NCI-H2081 (cell line): ENCODE data around the gene COL26A1.
"Not testable (repeated sequence)": the region's sequence is repeated elsewhere in the genome, so short reads cannot be mapped to it uniquely, and the experiment has no call there.

Source experiments
- DNase-seq, 2 experiments: peaks; one replicate each; lab custom pipeline; 2025; lab: John Stamatoyannopoulos, UW

Gene COL26A1

DNA sequence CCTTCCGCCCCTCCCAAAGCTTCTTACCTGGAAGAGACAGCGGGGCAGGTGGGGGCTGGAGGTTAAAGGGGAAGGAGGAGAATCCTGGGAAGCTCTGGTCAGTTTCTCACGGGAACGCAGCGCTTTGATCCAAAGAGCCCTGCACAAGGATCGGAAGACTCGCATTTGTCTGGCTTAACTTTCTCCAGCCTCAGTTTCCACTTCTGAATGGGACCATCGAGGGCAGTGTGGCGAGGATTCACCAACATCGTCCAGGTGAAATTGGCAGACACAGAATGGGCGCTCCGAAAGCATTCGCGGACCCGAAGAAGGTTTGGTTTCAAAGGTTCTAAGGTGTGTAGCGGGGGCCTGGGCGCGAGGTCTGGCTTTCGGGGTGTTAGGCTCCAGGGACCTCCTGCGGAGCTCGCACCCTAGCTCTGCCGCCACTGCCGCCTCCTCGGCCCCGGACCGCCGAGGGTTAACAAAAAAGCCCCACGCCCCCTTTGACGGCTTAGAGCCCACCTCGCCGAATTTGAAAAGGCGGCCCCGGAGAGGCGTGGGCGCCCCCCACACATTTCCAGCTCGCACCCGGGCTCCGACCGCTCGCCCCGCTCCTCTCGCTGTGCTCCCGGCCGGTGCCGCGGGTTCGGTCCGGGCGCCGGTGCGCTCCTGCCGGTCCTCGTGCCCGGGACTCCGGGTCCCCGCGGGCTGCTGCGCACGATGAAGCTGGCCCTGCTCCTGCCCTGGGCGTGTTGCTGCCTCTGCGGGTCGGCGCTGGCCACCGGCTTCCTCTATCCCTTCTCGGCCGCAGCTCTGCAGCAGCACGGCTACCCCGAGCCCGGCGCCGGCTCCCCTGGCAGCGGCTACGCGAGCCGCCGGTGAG, at the start of gene COL26A1:
Gene COL26A1 (plus strand): TSS at position 542 of the 862 bp plus-strand sequence. CDS start 158 bp downstream, at position 700.
- DNase-seq: peak in 1 of 2 experiments; percentile 5

DNA sequence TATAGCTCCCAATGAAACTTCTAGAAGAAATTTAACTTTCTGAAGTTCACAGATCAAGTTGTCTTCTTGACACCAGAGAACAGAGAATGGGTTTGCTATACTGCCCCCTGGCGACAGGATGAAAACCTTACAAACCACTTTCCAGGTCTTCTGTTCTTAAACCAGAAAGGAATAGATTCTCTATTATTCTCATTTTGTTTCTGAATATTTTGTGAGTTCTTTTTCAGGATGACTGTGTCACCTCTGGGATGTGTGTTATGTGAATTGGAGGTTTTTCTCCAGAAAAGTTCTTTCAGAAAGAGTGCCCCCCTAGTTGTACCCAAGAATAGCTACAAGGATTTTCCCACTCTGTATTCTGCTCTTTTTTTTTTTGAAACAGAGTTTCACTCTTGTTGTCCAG, 47.3 kb upstream of the COL26A1 start:
- DNase-seq: peak; percentile 6 to 18

DNA sequence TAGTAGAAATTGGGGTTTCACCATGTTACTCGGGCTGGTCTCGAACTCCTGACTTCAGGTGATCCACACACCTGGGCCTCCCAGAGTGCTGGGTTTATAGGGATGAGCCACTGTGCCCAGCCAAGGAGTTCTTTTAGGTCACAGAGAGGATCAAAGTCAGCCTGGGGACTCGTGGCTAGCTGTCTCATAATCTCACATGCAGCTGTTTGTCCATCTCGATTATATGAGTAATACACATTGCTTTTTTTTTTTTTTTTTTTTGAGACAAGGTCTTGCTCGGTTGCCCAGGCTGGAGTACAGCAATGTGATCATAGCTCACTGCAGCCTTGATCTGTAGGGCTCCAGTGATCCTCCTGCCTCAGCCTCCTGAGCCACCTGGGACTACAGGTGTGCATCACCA, 43.3 kb upstream of the COL26A1 start:
- DNase-seq: no peak

DNA sequence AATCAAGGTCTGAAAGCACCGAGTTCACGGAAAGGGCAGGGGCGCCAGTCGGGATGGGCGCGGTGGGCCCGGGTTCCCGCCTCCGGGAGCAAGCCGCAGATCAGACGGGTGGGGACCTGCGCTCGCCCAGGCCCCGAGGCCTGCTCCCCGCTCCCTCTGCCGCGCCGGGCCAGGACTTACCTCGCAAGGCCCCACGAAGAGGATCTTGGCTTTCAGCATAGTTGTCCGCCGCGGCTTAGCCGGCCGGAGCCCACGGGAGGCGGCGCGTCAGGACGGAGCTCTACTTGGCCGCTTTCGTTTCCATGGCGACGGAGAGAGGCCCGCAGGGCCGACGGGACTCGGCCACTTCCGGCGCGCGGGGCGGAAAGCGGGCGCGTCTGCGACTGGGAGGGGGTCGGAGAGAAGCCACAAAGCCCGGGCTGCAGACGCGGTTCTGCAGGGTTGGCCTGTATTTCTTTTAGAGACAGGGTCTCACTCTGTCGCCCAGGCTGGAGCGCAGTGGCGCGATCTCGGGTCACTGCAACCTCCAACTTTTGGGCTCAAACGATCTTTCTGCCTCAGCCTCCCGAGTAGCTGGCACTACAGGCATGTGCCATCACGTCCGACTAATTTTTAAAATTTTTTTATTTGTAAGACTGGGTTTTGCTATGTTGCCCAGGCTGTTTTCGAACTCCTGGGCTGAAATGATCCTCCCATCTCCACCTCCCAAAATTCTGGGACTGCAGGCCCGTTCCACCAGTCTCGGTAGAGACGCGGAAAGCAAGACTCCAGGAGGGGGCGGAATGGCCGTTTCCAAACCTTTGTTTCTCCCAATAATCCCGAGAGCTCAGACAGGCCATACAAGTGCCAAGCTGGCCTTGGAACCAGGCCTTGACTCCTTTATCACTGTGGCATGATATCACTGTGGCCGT, 40.9 kb upstream of the COL26A1 start, which contains the start of gene IFT22:
Gene IFT22 (minus strand): TSS at position 322 of the 911 bp plus-strand sequence. CDS start 103 bp downstream, at position 219.
- peak; percentile 94 to 95 for DNase-seq

DNA sequence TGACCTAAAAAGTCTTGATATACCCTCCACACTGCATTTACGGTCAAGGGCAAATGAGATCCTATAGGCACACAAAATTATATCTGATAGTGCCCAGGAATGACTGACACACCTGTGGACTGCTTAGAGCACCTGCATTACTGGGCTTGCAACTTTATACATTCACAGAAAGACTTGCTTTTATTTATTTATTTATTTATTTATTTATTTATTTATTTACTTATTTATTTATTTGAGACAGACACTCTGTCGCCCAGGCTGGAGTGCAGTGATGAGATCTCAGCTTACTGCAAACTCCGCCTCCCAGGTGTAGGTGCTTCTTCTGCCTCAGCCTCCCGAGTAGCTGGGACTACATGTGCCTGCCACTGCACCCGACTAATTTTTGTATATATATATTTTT, 34.5 kb upstream of the COL26A1 start:
- no peak for DNase-seq

DNA sequence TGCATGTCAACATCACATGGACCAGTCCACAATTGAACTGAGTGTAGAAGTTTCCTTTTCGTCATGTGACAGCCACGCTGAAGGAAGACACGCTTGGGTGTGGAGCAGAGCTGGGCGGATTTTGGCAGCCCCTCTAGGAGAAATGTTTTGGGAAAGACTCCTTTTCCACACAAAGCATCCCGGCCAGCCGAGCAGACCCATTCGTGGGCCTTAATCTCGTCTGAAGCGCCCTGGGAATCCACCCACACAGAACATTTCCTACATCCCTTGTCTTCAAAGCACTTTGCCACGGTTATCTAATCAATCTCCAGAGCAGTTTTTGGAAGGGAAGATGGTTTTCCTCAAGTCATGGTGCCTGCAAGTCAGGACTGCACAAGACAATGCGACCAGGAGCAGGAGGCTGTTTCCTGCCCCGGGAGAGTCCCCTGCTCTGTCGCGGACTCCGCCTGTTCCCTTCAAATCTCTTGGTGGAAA, 32.6 kb upstream of the COL26A1 start:
- DNase-seq: no peak

DNA sequence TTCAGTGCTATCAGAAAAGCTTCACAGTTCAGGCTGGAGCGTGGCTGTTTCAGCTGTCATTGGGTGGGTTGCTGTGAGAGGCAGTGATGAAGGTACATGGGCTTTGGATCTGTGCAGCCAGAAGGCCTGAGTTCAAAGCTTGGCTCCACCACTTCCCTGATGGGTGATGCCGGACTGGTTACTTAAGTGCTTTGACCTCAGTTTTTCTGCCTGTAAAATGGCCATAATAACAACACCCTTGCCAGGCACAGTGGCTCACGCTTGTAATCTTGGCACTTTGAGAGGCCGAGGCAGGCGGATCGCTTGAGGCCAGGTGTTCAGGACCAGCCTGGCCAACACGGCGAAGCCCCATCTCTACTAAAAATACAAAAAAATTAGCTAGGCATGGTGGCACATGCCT, 30.6 kb upstream of the COL26A1 start:
- no peak for DNase-seq

DNA sequence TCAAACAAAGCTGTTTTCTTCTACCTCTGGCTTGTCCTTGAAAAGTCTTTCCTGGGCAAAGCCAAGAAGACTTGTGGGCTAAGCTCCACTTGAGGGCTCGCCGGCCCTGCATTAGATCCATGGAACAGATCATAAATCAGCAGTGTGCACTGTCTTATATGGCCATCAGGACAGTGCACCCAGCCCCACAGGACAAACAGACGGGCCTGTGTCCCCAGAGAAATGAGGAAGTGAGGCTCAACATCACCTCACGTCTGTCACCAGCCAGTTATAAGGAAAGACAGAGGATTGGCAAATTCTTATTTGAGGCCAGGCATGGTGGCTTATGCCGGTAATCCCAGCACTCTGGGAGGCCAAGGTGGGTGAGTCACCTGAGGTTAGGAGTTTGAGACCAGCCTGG, 28.8 kb upstream of the COL26A1 start:
- no peak for DNase-seq

DNA sequence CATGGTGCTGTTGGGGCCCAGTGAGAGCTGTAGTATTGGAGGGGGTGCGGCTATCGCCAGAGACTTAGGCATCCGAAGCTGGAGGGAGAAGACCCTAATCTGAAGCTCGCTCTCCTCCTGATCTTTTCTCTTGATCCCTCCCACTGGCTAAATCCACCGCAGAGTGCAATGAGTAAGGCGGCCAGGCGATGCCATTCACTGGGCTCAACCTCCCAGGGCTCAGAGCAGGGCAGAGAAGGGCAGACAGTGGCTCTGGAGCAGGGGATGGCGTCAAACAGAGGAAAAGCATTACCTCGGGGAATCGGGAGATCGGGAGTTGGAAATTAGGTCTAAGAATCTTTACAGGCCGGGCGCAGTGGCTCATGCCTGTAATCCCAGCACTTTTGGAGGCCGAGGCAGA, 22.3 kb upstream of the COL26A1 start:
- DNase-seq: no peak

DNA sequence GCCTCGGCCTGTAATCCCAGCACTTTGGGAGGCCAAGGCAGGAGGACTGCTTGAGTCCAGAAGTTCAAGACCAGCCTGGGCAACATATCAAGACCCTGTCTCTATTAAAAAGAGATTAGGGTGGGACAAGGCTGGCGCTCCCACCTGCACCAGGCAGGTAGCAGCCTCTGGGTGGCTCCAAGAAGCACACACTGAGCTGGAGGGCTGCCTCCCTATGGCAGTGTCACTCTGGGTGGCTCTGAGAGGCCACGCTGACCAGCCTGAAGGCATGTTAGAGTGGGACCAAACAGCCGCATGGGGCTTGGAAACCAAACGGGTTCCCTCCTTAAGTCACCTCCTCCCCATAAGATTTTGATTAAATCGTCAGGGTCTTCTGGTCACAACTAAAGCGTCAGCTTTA, 19.8 kb upstream of the COL26A1 start:
- no peak for DNase-seq

DNA sequence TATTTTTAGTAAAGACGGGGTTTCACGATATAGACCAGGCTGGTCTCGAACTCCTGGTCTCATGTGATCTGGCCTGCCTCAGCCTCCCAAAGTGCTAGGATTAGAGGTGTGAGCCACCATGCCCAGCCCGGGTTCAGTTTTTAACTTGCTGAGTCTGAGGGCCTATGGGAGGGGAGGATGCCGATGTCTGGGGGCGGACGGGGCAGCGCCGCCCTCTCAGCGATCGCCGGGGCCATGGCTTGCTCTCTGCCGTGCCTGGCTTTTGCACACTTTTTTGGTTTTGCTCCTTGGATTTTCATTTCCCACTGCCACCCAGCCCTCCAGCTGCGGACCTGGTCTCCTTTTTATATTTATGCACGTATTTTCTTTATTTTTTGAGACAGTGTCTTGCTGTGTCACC, 15.2 kb upstream of the COL26A1 start:
- no peak for DNase-seq

DNA sequence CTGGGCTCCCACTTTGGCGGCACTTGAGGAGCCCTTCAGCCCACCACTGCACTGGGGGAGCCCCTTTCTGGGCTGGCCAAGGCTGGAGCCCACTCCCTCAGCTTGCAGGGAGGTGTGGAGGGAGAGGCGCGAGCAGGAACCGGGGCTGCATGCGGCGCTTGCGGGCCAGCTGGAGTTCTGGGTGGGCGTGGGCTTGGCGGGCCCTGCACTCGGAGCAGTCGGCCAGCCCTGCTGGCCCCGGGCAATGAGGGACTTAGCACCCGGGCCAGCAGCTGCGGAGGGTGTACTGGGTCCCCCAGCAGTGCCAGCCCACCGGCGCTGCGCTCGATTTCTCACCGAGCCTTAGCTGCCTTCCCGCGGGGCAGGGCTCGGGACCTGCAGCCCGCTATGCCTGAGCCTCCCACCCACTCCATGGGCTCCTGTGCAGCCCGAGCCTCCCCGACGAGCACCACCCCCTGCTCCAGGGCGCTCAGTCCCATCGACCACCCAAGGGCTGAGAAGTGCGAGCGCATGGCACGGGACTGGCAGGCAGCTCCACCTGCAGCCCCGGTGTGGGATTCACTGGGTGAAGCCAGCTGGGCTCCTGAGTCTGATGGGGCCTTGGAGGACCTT, 14.1 kb upstream of the COL26A1 start:
- DNase-seq: not testable (repeated sequence)

DNA sequence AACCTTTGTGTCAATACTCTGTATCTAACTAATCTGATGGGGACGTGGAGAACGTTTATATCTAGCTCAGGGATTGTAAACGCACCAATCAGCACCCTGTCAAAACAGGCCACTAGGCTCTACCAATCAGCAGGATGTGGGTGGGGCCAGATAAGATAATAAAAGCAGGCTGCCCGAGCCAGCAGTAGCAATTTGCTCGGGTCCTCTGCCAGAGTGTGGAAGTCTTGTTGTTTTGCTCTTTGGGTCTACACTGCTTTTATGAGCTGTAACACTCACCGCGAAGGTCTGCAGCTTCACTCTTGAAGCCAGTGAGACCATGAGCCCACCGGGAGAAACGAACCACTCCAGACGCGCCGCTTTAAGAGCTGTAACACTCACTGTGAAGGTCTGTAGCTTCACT, 13.4 kb upstream of the COL26A1 start:
- not testable (repeated sequence) for DNase-seq

DNA sequence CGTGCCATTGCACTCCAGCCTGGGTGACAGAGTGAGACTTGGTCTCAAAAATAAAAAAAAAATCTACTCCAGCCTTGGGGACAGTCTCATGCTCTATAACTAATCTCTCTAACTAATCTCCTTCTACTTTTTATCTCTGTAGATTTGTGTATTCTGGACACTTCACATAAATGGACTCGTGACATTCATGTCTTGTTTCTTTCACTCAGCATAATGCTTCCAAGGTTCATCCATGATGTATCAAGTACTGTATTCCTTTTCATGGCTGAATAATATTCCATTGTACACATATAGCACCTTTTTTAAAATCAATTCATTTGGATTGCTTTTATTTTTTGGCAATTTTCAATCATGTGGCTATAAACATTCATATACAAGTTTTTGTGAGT, 9.8 kb upstream of the COL26A1 start:
- DNase-seq: no peak

DNA sequence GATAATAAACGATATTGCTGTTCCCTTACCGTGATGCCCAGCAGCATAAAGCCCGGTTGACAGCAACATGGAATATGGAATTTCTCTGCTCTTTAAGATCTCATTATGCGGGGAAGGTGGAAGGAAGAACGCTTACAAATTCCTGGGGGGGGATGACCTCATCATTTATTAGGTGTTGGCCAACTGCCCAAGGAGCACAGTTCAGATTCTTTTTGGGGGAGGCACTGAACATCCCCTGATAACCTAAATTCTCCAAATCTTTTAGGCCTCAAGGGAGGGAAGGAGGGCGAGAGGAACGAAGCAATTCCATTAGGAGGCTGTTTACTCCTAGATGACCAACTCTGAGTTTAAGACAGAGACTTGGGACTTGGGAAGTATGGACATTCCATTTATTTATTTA, 5.2 kb upstream of the COL26A1 start:
- DNase-seq: no peak

DNA sequence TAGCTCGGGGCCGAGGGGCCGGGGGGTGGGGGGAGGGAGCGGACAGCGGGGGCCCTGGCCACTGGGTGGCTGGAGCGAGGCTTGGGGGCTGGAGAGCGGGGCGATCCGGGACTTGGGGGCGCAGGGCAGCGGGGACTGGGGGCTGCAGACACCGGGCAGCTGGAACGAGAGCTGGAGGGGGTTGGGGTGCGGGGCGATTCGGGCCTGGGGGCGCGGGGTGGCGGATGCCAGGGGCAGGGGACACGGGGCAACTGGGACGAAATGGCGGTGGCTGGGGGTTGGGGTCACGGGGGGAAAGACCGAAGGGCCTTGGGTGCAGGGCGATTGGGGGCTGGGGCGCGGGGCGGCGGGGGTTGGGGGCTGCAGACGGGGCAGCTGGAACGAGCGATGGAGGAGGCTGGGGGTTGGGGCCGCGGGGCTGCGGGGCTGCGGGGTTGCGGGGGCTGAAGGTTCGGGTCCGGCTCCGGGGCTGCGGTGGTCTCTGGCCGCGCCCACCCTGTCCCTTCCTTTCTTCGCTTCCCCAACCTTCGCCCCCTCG, 590 bp downstream of the COL26A1 start:
- DNase-seq: no peak

DNA sequence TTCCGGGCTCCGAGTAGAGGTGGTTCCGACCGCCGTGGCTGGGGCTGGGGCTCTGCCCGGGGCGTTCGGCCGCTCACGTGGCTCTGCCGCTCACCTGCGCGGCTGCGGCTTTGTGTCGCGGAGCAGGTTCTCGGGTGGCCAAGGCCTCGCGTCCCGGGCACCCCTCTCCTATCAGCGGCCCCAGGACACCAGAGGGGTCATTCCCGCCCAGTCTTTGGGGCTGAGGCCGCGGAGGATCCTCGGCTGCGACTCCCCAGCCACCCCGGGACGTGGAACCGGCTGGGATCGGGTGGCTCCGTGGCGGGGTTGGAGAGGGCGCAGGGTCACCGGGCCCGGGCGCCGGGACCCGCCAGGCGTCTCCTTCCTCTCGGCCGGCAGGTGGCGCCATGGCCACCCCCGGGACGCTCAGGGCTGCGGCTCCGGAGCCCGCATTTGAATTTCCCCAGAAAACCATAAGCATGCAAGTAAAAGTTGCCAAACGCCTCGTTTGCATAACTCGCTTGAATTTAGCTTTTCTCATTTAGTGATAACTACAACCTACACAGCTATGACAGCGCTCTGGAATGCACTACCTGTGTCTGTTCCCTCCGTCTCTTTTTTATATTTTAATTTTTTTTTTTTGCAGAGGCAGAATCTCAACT, 1.2 kb downstream of the COL26A1 start:
- peak; percentile 25 to 30 for DNase-seq

DNA sequence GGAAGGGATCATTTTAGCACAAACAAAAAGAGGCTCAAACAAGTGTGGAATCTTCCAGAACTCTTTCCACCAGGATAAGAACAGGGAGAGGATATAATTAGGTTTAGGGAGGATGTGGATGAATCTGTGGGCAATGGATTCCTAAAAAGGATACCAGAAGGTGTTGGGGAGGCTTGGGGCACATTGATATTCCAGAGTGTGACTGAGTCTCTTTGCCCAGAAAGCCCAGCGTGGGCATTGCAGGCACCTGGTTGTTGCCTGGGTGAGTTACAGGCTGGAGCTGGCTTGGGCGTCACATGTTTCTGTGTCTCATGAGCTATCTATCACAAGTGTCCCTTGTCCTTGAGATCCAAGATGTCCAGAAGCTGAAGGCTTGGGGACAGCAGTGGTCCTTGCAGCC, 3.3 kb downstream of the COL26A1 start:
- no peak for DNase-seq

DNA sequence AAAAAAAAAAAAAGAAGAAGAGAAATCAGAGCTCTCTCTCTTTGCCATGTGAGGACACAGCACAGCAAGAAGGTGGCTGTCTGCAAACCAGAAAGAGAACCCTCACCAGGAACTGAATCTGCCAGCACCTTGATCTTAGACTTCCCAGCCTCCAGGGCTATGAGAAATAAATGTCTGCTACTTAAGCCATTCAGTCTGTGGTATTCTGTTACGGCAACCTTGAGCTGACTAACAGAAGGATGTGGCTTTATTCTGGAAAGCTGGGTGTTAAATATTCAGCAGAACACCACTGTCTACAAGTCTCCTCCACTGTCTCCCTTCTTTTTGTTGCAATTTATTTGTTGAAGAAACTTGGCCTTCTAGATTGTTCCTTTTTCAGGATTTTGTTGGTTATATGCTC, 5.0 kb downstream of the COL26A1 start:
- no peak for DNase-seq

DNA sequence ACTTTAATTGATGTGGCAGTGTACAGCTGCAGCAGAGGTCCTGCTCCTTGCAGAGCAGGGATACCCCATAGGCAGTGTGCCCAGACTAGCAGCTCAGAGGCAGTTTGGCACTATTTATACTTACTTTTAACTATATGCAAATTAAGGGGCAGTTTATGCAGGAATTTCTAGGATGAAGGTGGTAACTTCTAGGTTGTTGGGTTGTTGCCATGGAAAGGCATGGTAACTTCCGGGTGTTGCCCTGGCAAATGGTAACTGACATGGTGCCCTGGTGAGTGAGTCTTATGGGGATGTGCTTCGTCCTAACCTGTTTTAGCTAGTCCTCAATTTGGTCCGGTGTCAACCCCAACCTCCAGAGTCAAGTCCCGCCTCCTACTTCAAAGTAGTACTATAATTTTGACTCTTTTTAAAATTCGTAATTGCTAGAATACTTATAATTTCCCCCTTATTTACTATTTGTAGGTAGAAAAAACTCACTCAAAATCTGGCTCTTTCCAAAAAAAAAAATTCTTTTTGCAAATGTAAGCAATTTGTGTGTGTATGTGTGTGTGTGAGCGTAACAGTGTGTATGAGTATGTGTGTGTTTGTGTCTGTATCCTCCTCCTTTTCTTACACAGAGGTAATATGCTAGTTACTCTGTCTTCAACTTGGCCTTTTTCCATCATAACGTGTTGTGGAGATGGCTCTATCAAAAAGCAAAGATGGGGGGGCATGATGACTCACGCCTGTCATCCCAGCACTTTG, 5.9 kb downstream of the COL26A1 start:
- DNase-seq: no peak

DNA sequence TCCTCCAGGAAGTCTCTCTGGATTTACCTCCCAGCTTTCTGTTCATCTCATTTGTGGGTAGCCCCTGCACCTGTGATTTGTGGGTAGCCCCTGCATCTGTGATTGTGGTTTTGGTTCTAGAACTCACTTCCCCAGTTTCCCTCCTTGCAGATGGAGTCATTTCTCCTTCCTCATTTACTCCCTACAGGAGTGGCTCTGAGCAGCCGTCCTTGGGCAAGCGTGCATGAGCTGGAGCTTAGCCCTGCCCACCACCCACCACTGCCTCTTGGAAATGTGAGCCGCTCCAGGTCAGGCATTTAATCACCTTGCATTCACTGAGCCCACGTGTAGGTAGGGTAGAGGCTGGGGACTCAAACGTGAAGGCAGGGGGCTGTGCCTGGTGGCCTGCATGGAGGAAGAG, 8.2 kb downstream of the COL26A1 start:
- DNase-seq: no peak
